ENCODE data around the gene IL13RA1.
"Not testable (repeated sequence)": the region's sequence is repeated elsewhere in the genome, so short reads cannot be mapped to it uniquely, and the experiment has no call there.

Gene IL13RA1

DNA sequence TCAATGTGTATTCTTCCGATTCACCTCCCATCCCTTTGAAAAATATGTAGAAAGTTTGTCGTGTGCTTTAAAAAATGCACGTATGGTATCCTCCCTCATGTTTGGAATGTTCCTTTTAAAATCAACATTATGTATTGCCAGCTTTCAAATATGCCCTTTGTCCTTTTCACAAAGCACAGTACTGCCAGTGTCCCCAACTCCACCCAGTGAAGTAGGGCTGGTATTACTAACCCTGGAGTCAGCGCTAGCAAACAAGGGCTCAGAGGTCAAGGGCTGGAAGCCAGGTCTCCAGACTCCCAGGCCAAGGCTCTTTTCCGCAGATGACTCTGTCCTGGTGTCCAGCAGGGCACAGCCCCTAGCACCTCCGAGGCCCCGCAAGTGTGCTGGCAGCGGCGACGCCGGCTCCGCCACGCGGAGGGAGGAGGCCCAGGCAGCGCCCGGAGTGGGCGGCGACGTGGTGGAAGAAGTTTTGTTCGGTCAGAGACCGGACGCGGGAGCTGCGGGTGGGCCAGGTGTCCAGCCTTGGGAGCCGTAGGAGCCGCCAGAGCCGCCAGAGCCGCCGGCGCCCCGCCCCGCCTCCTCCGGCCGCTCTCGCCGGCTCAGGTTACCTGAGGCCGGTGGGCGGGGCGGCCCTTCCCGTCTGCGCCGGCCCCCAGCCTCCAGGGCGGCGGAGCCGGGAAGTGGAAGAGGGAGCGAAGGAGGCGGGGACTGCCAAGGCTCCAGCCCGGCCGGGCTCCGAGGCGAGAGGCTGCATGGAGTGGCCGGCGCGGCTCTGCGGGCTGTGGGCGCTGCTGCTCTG, at the start of gene IL13RA1:
Gene IL13RA1, plus strand, starts transcription at position 720 of the 799 bp plus-strand sequence. Its CDS starts 33 bp downstream, at position 753.
- no peak for DNase-seq (ENCODE audit: low read depth)

DNA sequence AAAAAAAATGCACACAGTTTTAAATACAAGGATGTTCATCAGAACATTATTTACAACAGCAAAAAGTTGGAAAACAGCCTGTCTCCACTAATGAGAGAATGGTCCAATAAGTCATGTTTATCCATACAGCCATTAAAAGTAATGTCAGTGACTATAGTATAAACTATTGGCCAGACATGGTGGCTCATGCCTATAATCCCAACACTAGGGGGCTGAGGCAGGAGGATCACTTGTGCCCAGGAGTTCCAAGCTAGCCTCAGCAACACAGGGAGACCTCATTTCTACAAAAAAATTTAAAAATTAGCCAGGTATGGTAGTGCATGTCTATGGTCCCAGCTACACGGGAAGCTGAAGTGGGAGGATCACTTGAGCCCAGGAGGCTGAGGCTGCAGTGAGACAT, 48.1 kb upstream of the IL13RA1 start:
- no peak for DNase-seq (ENCODE audit: low read depth)

DNA sequence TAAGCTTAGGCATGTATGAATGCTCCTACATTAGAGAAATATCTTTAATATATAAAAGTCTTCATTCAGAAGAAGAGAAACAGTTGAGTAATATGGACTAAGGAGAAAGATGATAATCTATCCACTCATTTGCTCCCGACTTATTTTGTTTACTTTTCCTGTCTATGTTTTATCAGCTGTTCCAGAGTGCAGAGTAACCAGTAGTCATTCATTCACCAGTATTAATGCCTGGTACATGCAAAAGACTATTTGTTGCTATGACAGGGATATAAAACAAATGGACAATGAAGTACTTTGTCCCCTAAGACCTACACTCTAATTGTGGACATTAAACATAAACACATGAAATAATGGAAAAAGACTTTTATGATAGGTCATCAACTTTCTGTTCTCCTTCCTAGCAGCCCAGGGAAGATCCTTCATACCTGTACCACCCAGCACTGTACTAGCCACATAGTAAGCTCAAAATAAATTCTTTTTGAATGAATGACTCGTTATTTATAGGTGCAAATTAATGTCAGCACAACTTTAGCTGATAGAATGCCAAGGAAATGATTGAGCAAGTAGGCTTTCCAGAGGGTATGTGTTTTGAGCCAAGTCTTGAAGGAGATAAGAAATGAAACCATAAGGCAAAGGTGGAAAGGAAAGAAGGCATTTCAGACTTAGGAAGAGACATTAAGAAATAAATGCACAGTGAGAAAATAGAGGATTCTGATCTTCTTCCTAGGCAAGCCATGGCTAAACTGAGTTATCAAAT, 45.0 kb upstream of the IL13RA1 start:
- no peak for DNase-seq (ENCODE audit: low read depth)

- DNase-seq (ENCODE audit: low read depth): no peak
Observed at GRCh38 chrX:118685393-118685792, 42.0 kb upstream of the IL13RA1 start.

GRCh38 chrX:118688935-118689334, 38.5 kb upstream of the IL13RA1 start:
- no peak for DNase-seq (ENCODE audit: low read depth)

DNA sequence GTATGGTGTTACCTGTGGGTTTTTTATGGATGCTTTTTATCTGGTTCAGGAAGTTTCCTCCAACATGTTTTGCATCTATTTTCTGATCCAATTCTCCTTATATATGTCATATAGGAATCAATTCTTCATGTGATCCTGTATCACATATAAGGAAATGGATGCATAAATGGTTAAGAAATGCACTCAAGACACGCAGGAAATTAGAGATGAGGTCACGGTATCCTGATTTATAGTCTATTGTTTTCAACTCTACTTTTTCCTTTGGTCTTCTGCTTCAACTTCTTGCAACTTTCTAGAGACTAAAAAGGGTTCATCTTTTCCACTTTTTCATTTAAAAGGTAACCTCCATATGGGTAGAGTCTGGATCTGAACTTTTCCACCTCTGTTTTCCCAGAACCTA, 33.6 kb upstream of the IL13RA1 start:
- DNase-seq (ENCODE audit: low read depth): no peak

DNA sequence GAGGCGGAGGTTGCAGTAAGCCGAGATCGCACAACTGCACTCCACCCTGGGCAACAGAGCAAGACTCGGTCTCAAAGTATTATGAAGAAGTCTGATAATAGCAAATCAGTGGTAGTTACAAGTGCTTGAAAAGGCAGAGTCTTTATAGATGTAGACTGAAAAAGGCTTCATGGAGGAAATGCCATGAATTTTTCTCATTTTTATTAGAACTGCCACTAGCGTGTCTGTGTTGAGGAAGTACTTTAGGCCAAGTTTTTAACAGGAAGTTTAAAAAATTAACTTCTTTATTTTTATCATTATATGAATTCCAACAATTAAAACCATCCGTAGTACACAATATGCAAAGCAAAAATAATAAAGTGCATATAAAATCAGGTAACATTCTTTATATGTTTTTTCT, 32.8 kb upstream of the IL13RA1 start:
- no peak for DNase-seq (ENCODE audit: low read depth)

DNA sequence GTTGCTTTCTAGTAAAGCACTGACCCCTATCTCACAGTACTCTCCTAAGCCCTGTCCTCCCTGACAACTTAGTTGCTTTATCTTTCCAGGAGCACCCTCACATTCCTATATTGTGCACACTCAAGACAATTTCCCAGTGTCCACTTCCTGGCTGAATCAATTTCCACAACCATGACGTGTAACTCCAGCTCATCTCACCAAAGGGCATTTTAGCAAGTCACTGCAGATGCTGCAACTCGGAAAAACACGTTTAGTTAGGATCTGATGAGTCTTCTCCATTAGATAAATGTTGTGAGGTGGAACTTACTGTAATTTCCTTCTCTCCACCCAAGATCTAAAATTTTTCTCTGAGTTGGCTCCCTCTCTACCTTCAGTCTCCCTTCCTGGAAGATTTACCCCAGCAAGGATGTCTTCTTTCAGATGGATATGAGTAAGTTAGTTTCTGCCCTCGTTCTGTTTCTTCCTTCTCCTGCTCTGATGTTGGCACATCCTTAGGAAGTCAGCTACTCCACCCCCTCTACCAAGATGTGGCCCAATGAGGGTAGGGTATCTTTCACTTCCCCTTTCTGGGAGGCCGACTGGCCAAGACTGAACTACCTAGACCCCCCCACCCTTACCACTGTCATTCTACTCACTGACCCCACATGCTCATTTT, 28.8 kb upstream of the IL13RA1 start:
- DNase-seq (ENCODE audit: low read depth): no peak

GRCh38 chrX:118702741-118703140, 24.7 kb upstream of the IL13RA1 start:
- DNase-seq (ENCODE audit: low read depth): no peak

- DNase-seq (ENCODE audit: low read depth): no peak
Observed at GRCh38 chrX:118706681-118707080, 20.7 kb upstream of the IL13RA1 start.

- no peak for DNase-seq (ENCODE audit: low read depth)
Observed at GRCh38 chrX:118714521-118714920, 12.9 kb upstream of the IL13RA1 start.

- not testable (repeated sequence) for DNase-seq (ENCODE audit: low read depth)
Observed at GRCh38 chrX:118715917-118716316, 11.5 kb upstream of the IL13RA1 start.

DNA sequence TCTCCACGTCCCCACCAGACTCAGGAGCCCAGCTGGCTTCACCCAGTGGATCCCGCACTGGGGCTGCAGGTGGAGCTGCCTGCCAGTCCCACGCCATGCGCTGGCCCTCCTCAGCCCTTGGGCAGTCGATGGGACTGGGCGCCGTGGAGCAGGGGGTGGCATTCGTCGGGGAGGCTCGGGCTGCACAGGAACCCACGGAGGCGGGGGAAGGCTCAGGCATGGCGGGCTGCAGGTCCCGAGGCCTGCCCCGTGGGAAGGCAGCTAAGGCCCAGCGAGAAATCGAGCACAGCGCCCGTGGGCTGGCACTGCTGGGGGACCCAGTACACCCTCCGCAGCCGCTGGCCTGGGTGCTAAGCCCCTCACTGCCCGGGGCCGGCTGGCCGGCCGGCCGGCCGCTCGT, 10.6 kb upstream of the IL13RA1 start:
- not testable (repeated sequence) for DNase-seq (ENCODE audit: low read depth)

DNA sequence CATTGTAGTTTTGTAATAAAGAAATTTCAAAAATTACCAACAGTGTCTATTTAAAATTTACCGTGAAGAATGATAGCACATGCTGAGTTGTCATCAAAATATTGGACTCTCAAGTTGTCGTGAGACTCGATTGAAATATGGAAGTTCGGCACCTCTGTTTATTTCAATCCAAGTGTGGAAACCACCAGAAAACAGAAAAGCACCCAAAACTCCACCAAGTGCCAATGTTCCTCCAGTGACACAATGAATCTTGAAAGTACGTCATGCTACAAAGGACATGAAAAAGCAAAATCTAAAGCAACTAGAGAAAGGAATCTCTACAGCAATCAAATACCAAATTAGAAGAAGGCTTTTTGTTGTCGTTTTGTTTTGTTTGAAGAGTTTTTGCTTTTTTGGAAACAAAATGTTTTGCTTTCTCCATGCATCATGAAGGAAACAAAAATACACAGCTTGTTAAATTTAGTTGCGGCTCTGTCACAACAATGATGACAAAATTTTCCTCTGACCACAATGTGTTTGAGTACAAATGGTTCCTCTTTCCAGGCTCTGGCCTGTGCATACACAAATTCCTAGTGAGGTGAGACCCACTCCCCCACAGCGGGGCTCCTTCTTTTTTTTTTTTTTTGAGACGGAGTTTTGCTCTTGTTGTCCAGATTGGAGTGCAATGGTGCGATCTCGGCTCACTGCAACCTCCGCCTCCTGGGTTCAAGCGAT, 9.6 kb upstream of the IL13RA1 start:
- no peak for DNase-seq (ENCODE audit: low read depth)

DNA sequence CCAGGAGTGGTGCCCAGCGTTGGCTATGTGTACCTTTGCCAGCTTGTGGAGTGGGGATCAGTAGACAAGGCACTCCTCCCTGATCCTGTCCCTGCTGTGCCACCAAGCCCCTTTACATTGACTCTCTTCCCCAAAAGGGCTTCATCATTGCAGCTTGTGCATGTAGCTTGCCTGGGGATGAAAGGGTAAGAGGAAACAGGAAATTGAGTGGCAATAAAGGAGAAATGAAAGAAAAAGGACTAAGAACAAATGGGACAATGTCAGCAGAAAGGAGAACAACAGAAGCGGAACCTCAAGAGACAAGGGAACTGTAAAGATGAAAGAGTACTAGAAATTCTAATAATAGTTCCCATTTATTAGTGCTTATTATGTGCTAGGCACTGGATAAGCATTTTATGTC, 8.7 kb upstream of the IL13RA1 start:
- DNase-seq (ENCODE audit: low read depth): no peak

GRCh38 chrX:118720058-118720707, 7.2 kb upstream of the IL13RA1 start:
- DNase-seq (ENCODE audit: low read depth): no peak

DNA sequence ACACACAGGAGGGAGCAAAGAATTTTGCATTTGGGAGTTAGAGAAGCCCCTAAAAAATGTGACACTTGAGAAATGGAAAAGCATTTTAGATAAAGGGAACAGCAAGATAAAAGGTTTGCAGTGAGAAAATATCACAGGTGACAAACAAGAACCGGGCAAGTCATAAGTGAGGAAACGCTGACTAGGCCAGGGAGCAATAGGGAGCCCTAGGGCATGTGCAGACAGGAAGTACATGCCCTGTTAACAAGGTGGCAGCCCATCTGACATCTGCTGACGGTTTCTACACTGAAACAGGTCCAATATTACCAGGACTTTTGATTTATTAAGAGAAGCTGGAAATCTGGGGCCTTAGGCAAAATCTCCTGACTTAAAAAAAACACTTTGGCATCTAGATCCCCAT, 4.0 kb upstream of the IL13RA1 start:
- DNase-seq (ENCODE audit: low read depth): no peak

DNA sequence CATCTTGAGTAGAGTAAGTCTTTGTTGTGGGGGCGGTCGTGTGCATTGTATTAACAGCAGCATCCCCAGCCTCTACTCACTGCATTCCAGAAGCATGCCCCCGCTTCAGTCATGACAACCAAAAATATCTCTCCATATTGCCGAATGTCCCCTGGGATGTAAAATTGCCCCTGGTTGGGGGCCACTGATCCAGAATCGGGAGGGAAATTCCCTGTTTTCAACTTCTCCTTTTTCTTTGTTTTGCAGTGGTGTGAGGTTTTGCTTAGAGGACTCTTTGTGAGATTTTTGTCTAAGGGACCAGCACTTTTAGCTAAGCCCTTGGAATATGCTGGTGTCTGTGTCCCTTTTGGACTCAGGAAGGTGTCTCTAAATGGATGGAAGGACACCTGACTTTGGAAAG, 3.0 kb upstream of the IL13RA1 start:
- DNase-seq (ENCODE audit: low read depth): no peak

GRCh38 chrX:118724775-118725174, 2.6 kb upstream of the IL13RA1 start:
- no peak for DNase-seq (ENCODE audit: low read depth)

DNA sequence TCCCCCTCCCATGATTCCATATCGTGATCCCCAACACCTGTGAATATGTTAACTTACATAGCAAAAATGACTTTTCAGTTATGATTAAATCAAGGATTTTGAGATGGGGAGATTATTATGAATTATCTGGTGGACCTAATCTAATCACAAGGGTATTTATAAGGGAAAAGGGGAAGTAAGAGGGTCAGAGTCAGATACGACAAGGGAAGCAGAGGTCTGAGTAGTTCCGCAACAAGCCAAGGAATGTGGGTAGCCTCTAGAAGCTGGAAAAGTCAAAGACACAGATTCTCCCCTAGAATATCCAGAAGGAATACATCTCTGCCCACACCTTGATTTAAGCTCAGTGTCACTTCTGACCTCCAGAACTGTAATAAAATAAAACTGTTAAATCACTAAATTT, 1.0 kb upstream of the IL13RA1 start:
- no peak for DNase-seq (ENCODE audit: low read depth)

GRCh38 chrX:118727686-118728339, 407 bp downstream of the IL13RA1 start:
- no peak for DNase-seq (ENCODE audit: low read depth)

Data from stimulated activated CD8-positive, alpha-beta memory T cell treated with anti-CD3 and anti-CD28 coated beads, Interleukin-15, amount 100 ng/mL, for 24 hours (primary cell).